ENCODE results near the gene GPC6.

- no peak for TF ChIP-seq CTCF (IDR thresholded peaks at IDR 0.05; ENCODE audit: low read length)
- no peak for TF ChIP-seq EZH2 (IDR thresholded peaks at IDR 0.05; ENCODE audit: borderline replicate concordance, low read length)
These were observed 1073.8 kb downstream of the GPC6 start for GRCh38 chr13:94300401-94300800.

Data from OCI-LY1 (cell line).